Right cardiac atrium (tissue), 5 donors: ENCODE measurements around the gene TIAM2. TPM values are rescaled to one million over a fixed set of nuclear protein-coding genes. Genes with fewer than 3 reads are reported as not detected.

Source experiments
- ATAC-seq, 2 donors: fragments of 200-7000 bp; cut with Tn5 transposase; one replicate each; pipeline versions ENCODE4 v1.8.0 to v1.9.1; 2020; ENCODE audit warnings: moderate library complexity in 2 of 2, mild to moderate bottlenecking in 1 of 2
- DNase-seq, 3 donors: peaks; one replicate each; pipeline ENCODE4 v3.0.0-alpha.2; 2020
- H3K27ac ChIP-seq: one replicate; pipeline ENCODE4 v1.5.1; 2013; ENCODE audit warnings: mild to moderate bottlenecking, low read length, control low read depth, moderate library complexity
- H3K27me3 ChIP-seq: one replicate; pipeline ENCODE4 v1.6.1; 2013; ENCODE audit not compliant: control insufficient read depth, insufficient read depth
- H3K4me1 ChIP-seq: one replicate; pipeline ENCODE4 v1.6.1; 2013; ENCODE audit warnings: low read length; ENCODE audit not compliant: control insufficient read depth, insufficient read depth
- H3K4me3 ChIP-seq: one replicate; pipeline ENCODE4 v1.5.1; 2013; ENCODE audit warnings: low read length, control low read depth
- H3K9me3 ChIP-seq: one replicate; pipeline ENCODE4 v1.6.1; 2013; ENCODE audit warnings: low read length; ENCODE audit not compliant: control insufficient read depth
- WGBS: extraction: QIAGEN DNeasy Blood & Tissue Kit; methylation state at CpG from one replicate; pipeline ENCODE4 v1.1.7; 2013; 5-methylcytosine and 5-hydroxymethylcytosine counted together
- intact Hi-C, 4 donors: fragments of 100-400 bp; cut with DNase I; formaldehyde crosslinking; loops; one replicate each; pipeline versions ENCODE4 v1.11.0 to v1.14.0; 2022 to 2023
- polyA plus RNA-seq: library from polyadenylated mRNA; stranded (reverse); fragments of 200-250 nt; gene quantifications from one replicate; pipeline ENCODE4 v1.2.3, GENCODE V29; 2013
- total RNA-seq, 4 donors: library from RNA; stranded (reverse); fragmentation: NEBNext Ultra II Directional; extraction: Animal tissue kit (Norgen Biotek cat#: 25700); gene quantifications; one replicate each; pipeline ENCODE4 v1.2.1, GENCODE V29; 2021
- donor health status: healthy with polysubstance abuse.
- donor health status: DM: no; HTN: yes; CAD: no.
- donor health status: DM: no; HTN: no; CAD: no.
- donor health status: DM: no; HTN: yes; CAD: no; lungs with severe emphysema.
- donor health status: DM: yes; HTN: yes; CAD: no.

TIAM2 gene
- total and polyA plus RNA-seq, 5 donors, result 6.6 to 13.9 (median 11.8) TPM

DNA sequence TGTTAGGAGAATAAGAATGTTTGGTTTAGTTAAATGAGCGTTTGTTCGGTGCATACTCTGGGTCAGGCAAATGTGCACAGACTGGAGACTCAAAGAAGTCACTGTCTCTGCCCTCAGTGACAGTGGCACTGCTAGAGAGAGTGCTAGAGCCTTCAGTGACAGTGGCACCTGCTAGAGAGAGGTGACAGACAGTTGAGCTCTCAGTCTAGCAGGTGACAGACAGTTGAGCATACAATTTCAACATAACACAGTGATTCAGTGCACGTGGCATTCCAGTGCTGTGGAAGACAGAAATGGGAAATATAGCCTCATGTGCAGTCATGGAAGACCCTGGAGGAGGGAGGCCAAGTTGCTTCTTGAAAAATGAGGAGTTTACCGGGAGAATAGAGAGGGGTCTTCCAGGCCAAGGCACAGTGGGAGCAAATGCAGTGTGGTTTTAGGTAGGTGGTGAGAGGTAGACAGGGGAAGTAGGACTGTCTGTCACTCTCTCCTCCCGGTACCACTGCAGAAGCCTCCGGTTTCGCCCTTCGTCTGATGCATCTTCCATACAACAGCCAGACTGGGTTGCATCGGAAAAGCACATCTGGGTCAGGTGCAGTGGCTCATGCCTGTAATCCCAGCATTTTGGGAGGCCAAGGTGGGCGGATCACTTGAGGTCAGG lies 160.8 kb downstream of the TIAM2 start:
- DNase-seq (no peak), ATAC-seq (peak in 1 of 2 donors; percentile 14)
- Histone ChIP-seq H3K27ac (no peak overlapping the region), H3K4me3 (no peak overlapping the region), H3K4me1 (no peaks in the 10 kb centered on the region), H3K9me3 (no peaks in the 10 kb centered on the region), H3K27me3 (no peaks in the 10 kb centered on the region)
- 94% methylated on average over 10 of the region's 10 CpGs for WGBS
- intact Hi-C loops, result no loop called here

DNA sequence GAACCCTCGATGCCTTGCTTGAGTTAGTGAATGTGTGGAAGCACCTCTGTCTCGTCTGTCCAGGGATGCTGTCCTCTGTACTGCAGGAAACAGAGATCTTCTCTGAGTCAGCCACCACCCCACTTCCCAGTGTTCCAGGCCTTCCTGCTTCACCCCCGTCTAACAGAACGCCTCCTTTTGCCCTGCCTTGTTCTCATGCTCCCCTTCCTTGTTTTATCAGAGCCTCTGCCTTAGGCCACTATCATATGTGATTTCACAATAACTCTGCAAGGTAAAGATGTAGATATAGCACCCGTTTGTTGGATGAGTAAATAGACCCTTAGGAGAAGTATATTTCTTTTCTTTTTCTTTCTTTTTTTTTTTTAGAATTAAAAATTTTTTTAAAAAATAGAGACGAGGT lies 162.0 kb downstream of the TIAM2 start:
- peak in 1 of 2 donors; percentile 57 for ATAC-seq
- intact Hi-C loops, result no loop called here
- WGBS, result 76% methylated on average over 6 of the region's 6 CpGs

DNA sequence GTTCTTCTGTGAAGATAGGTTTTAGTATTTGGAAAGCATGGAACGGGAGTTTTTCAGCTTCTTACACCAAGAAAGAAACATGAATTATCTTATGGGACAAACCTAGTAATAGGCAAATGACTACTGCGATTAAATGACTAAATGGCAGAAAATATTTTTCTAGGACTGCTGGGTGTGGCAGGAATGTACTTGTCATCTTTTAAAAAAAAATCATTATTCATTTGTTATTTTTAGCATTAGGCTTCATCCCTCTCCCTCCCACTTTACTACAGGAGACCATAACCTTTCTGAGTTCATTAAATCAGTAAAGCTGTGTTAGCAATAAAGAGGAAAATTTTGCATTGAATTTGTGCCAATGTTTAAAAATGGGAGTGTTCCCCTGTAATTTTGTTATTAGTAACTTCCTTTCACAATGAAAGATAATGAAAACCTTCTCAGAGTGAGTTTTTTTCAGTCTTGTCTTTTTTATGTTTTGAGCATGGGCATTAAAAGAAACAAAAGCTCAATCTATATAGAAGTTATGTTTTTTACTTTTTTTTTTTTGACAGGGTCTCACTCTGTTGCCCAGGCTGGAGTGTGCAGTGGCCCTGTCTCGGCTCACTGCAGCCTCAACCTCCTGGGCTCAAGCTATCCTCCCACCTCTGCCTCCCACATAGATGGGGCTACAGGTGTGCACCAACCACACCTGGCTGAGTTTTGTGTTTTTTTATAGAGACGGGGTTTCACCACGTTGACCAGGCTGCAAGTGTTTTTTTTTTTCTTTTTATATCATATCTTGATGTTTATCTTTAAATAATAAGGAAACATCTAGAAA lies 163.1 kb downstream of the TIAM2 start:
- Histone ChIP-seq H3K9me3 (no peaks in the 10 kb centered on the region), H3K4me3 (no peak overlapping the region), H3K4me1 (no peaks in the 10 kb centered on the region), H3K27me3 (no peaks in the 10 kb centered on the region), H3K27ac (no peak overlapping the region)
- ATAC-seq (peak in 1 of 2 donors; percentile 66), DNase-seq (no peak)
- intact Hi-C loops, result no loop called here
- 61% methylated on average over 5 of the region's 5 CpGs for WGBS

More for the DNA sequence above, 162.0 kb downstream of the TIAM2 start:
- H3K4me1 ChIP-seq, result no peaks in the 10 kb centered on the region
- H3K27ac ChIP-seq, result no peak overlapping the region
- H3K4me3 ChIP-seq, result no peak overlapping the region
- H3K27me3 ChIP-seq, result no peaks in the 10 kb centered on the region
- DNase-seq, result no peak
- H3K9me3 ChIP-seq, result no peaks in the 10 kb centered on the region

DNA sequence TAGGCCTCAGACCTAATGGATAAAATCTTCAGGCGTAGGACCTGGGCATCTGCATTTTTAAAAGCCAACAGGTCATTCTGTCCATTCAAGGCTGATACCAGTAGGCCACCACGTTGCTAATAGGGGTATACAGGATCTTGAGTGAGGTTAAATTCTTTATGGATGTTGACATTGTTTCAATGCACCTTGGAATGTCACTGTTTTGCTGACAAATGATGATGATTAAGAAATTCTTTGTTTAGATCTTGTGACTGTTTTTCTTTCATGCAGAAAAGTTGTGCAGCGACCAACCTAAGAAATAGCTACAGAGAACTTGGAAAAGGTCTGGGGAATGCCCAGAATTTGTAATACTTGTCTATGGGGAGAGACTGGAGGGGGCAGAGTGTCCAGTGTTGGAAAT lies 167.6 kb downstream of the TIAM2 start:
- intact Hi-C loops, result no loop called here
- Histone ChIP-seq H3K27me3 (no peaks in the 10 kb centered on the region), H3K4me3 (no peak overlapping the region), H3K4me1 (no peaks in the 10 kb centered on the region), H3K9me3 (no peaks in the 10 kb centered on the region), H3K27ac (no peak overlapping the region)
- ATAC-seq, result no peak
- WGBS, result 82% methylated on average over 3 of the region's 3 CpGs
- no peak for DNase-seq

DNA sequence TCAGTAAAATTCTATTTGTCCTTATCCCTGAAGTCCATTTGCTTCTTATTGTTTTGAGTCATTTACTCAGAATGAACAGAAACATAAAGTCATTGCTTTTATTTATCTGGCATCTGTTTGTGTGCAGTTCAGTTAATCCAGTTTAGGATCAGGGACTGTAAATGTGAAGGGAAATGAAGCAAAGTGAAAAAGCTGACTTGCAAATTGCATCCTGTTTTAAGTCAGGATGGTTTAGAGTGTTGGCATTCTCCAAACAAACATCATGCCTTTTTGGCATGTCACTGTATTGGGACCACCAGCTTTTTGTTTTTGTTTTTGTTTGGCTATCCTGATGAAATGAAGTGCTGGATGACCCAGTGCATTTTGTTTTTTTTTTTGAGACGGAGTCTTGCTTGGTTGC lies 168.5 kb downstream of the TIAM2 start:
- WGBS, result 86% methylated on average over 1 of the region's 1 CpG
- intact Hi-C loops, result no loop called here

DNA sequence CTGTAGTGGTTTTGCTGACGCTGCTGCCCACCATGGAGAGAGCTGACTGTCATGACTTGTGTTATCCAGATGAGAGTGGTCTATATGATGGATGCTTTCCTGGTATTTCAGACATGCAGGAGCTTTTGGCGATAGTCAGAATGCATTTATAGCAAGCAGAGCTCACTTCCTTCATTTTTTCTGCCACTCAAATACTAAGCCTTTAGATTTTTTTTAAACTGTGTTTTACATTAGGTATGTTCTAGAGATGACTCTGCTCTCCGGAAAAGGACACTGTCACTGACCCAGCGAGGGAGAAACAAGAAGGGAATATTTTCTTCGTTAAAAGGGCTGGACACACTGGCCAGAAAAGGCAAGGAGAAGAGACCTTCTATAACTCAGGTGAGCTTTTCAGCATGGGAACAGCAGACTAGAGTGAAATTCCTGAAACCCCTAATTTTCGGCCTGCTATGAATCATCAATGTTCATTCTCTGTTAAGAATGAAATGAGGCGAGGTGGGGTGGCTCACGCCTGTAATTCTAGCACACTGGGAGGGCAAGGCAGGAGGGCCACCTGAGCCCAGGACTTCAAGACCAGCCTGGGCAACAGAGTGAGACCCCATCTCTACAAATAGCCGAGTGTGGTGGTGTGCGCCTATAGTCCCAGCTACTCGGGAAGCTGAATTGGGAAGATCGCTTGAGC lies 170.1 kb downstream of the TIAM2 start:
- H3K27me3 ChIP-seq, result no peaks in the 10 kb centered on the region
- 92% methylated on average over 12 of the region's 12 CpGs for WGBS
- no peaks in the 10 kb centered on the region for H3K4me1 ChIP-seq

More for the DNA sequence above, 168.5 kb downstream of the TIAM2 start:
- no peak for ATAC-seq
- Histone ChIP-seq H3K4me3 (no peak overlapping the region), H3K4me1 (no peaks in the 10 kb centered on the region), H3K9me3 (no peaks in the 10 kb centered on the region), H3K27me3 (no peaks in the 10 kb centered on the region), H3K27ac (no peak overlapping the region)
- no peak for DNase-seq

DNA sequence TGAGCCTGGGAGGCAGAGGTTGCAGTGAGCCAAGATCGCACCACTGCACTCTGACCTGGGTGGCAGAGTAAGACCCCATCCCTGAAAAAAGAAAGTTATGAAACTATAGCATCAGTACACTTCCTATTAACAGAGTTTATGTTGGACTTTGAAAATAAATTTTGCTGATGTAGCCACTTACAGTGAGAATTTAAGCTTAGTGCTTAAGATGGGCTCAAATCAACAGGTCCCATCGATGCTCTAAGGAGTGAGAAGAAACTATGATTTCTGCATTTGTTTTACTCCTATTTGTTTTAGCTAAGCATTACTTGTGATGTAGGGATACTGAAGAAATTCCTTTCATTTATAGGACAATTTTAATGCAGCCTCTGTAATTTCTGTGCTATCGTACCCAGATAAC lies 175.4 kb downstream of the TIAM2 start:
- Histone ChIP-seq H3K4me3 (no peak overlapping the region), H3K27ac (no peak overlapping the region), H3K9me3 (no peaks in the 10 kb centered on the region), H3K27me3 (no peaks in the 10 kb centered on the region), H3K4me1 (peaks cover 5% of the 10 kb centered on the region)
- intact Hi-C loops, result loop anchor here (5.0 to 10.0 kb wide), 6 partner anchors 144 to 496 kb away; partner anchors contain the start of gene TFB1M (in 1 of the 4)
- ATAC-seq (no peak), DNase-seq (no peak)
- WGBS, result 79% methylated on average over 3 of the region's 3 CpGs

More for the DNA sequence above, 170.1 kb downstream of the TIAM2 start:
- DNase-seq (no peak), ATAC-seq (no peak)
- Histone ChIP-seq H3K27ac (no peak overlapping the region), H3K9me3 (no peaks in the 10 kb centered on the region), H3K4me3 (no peak overlapping the region)
- intact Hi-C loops, result no loop called here

DNA sequence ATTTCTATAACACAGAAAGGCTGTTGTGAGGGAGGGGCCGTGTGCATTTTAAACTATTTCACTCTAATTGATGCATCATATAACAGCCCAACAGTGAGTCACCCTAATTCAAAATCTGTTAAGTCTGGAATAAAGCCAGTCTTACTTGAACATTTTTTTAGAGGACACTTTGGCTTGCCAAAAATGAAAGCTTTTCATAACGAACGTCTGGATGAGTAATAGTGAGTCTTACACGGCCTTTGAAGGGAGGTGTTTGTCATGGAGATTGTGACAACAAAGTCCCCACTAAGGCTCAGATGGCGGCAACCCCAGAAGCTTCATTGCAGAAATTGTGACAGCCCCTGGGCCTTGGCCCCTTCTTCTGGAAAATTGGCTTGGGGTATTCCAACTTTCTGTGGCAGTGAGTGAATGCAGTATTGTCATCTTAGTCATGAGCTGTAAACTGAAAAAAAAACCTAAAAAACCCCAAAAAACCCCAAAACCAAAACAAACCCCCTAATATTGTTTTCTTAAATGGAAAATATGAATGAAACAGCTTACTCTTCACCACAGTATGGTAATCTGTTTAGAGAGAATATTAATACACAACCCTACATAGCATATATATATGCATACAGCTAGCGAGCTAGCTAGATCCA lies 176.1 kb downstream of the TIAM2 start:
- intact Hi-C loops, result loop anchor here (5.0 to 10.0 kb wide), 6 partner anchors 144 to 496 kb away; partner anchors contain the start of gene TFB1M (in 1 of the 4)

DNA sequence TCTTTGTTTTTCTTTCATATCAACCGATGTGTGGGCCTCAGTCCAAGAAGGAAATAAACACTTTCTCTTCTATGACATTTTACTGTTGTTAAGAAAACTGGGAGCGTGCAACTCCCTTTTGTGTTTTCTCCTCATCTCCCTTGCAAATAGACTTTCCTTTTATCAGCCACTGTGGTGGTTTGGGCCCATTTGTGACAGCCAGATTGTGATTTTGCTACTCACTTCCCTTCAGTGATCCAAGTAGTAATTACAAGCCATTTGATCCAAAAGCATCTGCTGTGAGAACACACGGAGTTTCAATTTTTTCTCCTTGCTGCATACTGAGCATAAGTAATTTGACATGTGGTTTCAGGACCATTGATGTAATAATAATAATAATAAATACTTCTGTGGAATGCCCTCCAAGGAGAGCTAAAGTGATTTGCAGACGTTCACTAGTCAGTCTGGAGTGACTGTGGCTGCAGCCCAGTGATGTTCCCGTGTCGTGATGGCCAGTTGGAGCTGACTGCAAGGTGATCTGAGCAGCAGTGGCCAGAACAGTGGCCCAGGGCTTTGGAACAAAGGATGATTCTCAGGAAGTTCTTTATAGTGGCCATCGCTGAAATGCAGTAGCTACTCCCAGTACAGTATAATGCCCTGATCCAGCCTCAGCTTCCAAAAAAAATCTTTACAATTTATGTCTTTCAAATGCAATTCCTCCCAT lies 176.8 kb downstream of the TIAM2 start:
- 37% methylated on average over 7 of the region's 7 CpGs for WGBS
- Histone ChIP-seq H3K4me1 (peaks cover 5% of the 10 kb centered on the region), H3K9me3 (no peaks in the 10 kb centered on the region), H3K27me3 (no peaks in the 10 kb centered on the region), H3K27ac (no peak overlapping the region), H3K4me3 (peak overlapping the region; percentile 19)
- intact Hi-C loops, result loop anchor here (5.0 to 10.0 kb wide), 6 partner anchors 143 to 497 kb away; partner anchors contain the start of gene TFB1M (in 1 of the 4)
- ATAC-seq, result peak in 1 of 2 donors; percentile 13
- no peak for DNase-seq

More for the DNA sequence above, 176.1 kb downstream of the TIAM2 start:
- peaks cover 5% of the 10 kb centered on the region for H3K4me1 ChIP-seq
- H3K27me3 ChIP-seq, result no peaks in the 10 kb centered on the region
- DNase-seq, result peak; percentile 72 to 79 (median 72)
- WGBS, result 15% methylated on average over 6 of the region's 6 CpGs
- no peaks in the 10 kb centered on the region for H3K9me3 ChIP-seq
- peak; percentile 83 to 94 for ATAC-seq
- peak overlapping the region; percentile 19 for H3K4me3 ChIP-seq
- H3K27ac ChIP-seq, result no peak overlapping the region

DNA sequence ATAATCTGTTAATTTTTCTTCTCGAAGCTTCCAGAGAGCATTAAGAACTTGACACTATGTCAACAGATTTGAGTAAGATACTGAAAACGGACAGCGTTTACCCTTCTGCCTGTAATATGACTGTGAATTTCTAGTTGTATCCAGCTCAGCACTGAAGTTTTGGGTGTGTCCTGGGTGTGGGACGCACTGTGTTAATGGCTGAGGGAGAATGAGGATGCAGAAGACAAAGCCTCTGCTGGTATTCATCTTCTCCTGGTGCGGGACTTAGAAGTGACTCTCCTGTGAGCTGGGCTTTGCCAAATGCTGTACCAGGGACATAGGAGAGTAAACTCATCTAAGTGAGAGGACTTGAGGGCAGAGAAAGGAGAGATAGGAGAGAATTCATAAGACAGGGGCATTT lies 178.4 kb downstream of the TIAM2 start:
- no peak for ATAC-seq
- H3K9me3 ChIP-seq, result no peaks in the 10 kb centered on the region
- H3K4me3 ChIP-seq, result no peak overlapping the region
- H3K4me1 ChIP-seq, result peaks cover 5% of the 10 kb centered on the region
- H3K27ac ChIP-seq, result no peak overlapping the region
- intact Hi-C loops, result loop anchor here (5.0 to 10.0 kb wide), 6 partner anchors 141 to 499 kb away; partner anchors contain the start of gene TFB1M (in 1 of the 4)
- 94% methylated on average over 5 of the region's 5 CpGs for WGBS
- DNase-seq, result no peak
- H3K27me3 ChIP-seq, result no peaks in the 10 kb centered on the region
